LHCN-M2 (cell line): ENCODE data around the gene NAA40. TPM values are rescaled to one million over a fixed set of nuclear protein-coding genes. Genes with fewer than 3 reads are reported as not detected.
A peak's percentile ranks its signal among the peaks of the same experiment; 100 is the strongest.

Source experiments
- DNase-seq: peaks from one replicate; pipeline ENCODE4 v3.0.0-alpha.2; 2012; ENCODE audit warnings: low read depth
- total RNA-seq: library from RNA; depleted of rRNA; stranded (reverse); fragments of >200 nt; gene quantifications from 2 replicates; pipeline ENCODE4 v1.2.3, GENCODE V29; 2014

NAA40 gene
- total RNA-seq, 1 experiment from 2014 or later, result 17.6 TPM

- no peak for DNase-seq
These were observed 26.1 kb upstream of the NAA40 start for GRCh38 chr11:63912678-63913077.

- DNase-seq, result no peak
These were observed 24.7 kb upstream of the NAA40 start for GRCh38 chr11:63913866-63914830.

- no peak for DNase-seq
These were observed 23.7 kb upstream of the NAA40 start for GRCh38 chr11:63914896-63915691.

- DNase-seq, result peak; percentile 10
These were observed 22.6 kb upstream of the NAA40 start for GRCh38 chr11:63915961-63916836.

DNA sequence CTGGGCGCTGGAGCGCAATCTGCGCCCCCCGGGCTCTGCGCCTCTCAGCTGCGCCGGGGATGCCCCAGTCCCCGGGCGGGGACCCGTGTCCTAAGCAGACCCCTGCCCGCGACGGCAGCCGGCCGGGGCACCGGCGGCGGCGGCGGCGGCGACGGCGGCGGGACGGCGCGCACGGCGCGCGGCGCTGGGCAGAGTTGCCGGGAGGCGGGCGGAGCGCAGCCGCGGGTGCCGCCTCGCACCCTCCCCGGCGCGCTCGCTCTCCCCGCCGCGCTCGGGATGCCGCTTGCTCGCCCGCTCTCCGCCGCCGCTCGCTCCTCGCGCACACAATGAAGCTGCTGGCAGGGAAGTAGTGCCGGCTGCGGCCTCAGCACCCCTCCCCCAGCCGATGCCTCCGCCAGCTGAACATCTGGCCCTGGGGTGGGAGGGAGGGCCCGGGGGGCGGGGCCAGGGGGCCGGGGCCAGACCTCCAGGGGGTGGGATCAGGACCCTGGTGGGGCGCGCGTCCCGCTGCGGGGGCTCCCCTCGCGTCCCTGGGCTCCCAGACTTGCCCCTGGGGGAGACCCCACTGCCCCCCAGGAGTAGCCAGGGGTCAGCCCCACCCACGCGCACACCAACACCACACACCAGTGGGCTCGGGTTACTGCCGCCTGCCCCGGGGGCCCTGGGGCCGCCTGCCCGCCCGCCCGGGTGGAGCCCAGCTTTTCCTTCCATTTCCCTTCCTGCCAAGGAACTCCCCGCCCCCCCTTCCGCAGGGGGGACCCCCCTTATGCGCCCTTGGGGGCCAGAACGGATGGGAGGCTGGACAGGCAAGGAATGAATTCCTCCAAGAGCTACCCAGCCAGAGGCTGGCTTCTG is 21.7 kb upstream of the NAA40 start, which contains the start of gene RCOR2:
Gene RCOR2, minus strand, starts transcription at position 328 of the 855 bp plus-strand sequence. CDS start 708 bp downstream, outside the sequence.
- peak; percentile 66 for DNase-seq

DNA sequence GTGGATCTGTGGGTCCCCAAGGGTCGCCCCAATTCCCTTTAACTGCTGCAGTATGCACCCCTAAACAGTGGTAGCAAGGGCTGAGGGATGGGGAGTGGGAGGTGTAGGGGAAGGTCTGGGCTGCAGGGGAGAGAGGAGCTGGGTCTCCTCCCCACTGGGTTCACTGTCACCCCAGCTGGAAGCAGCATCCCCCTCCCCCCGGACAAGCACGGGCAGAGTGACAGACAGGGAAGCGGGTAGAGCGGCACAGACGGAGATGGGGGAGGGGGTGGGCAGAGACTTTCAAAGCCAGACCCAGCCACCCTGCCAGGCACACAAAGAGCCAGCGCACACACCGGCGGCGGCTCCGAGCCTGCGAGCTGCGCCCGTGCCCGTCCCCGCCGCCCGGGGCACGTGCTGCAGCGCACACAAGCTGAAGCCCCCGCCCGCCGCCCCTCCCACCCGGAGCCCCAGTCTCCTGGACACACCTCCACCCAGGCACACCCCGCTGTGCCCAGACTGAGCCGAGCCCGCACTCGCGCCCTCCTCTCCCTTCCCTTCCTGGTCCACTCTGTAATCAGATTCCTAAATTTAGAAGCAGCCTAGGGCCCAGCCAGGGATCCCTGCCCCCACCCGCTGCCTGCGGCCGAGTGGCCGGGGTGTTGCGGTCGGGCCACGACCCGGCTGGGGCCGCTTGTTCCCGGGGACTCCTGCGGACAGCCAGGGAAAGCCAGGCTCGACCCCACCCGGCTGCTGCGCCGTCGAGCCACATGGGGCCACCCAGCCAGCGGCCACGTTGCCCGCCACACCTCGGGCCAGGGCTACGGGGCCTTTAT is 20.9 kb upstream of the NAA40 start:
- DNase-seq, result no peak

DNA sequence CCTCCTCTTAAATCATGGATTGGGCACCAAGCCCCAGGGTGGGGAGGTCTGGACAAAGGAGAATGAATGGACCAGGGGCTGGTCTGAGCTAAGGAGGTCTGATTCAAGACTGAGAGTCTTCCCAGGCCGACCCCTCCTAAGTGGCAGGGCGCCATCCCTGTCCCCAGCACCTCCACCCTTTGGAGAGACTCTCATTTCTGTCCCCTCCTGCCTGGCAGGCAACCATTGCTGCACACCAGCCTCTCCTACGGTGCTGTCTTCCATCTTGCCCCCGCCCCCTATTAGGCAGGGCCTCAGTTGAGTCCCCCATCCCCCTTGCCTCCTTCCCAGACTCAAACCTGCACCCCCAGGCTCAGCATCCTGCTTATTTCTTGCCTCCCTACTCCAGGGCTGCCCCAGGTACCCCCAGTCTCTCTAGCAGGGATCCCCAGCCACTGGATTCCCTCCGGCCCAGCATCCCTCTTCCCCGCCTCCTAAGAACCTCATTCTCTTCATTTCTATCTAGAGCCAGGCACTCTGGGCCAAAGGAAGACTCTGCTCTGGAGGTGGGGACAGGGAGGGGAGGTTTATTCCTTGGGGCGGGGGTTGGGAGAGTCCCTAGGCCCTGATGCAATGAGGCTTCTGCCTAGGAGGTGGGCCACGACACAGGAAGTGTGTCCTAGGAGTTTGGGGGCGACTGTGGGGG is 20.2 kb upstream of the NAA40 start:
- no peak for DNase-seq

DNA sequence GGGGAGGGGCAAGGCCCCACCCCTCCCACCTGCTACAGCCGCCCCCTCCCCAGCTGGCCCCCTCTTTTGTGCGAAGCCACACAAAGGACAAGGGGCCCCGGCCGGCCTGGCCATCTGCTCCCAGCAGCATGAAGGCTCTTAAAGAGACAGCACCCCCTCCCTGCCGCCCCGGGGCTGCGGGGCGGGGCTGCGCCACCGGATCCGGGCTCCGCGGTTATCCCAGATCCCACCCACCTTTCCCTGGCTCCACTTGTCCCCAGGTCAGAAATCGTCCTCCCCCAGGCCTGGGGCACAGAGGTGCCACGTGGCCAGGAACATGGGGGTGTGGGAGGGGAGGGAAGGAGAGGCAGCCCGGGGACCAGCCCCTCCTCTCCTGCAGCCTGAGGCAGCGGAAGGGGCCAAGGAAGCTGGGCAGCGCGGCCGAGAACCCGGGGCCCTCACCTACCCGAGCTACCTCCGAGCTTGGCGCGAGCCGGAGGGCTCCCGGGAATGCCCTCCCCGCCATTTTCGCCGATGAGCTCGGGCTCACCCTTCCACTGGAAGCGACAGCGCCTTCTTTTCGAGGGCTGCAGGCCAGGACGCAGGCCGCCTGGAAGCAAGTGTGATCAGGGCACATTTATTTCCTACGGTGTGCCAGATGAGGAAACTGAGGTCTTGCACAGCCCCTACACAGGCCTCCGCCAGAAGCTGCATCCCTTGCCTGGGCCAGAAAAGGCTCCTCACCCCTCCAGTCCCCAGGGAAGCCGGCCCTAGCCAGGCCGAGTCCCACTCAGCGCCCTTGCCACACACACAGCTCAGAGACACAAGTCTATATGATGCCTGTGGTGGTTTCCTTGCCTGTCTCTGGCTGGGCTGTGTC is 19.3 kb upstream of the NAA40 start:
- DNase-seq, result no peak

- no peak for DNase-seq
These were observed 18.5 kb upstream of the NAA40 start for GRCh38 chr11:63920126-63920938.

DNA sequence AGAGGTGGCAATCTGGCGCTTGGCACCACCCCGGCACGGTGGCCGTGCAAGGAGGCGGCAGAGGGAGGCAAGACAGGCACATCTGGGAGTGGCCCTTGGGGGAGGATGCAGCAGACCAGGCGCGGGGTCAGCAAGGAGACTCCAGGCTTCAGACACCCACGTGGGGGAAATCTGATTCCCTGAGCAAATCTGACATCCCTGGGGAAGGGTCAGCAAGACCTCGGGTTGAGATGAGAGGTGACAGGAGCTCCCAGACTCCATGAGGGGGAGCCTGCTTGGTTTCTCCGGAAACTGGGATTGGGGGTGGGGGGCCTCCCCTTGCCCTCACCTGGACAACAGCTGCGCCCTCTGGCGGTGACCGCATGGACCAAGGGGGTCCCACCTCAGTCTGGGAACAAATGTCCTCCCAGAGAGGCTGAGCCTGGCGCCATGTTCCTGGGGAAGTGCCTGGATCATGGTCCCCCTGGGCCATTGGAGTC is 17.8 kb upstream of the NAA40 start:
- DNase-seq, result no peak

GRCh38 chr11:63922673-63923192 is 16.1 kb upstream of the NAA40 start:
- DNase-seq, result no peak

DNA sequence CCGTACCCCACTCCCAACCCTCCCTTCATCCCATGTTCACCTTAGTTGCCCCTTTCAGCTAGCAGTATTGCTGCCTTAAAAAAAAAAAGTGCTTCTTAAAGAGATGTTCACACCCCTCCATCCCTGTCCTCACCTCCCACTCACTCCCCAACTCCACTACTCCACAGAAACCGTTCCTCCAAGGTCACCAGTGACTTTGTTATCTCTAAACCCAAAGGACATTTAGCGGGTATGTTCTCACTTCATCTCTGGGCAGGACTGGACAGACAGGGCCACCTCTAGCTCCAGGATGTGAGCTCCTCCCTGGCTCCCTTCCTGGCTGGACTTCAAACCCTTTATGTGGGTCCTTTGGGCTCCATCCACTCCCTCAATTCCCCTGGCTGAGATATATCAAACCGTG is 15.5 kb upstream of the NAA40 start:
- DNase-seq, result no peak

DNA sequence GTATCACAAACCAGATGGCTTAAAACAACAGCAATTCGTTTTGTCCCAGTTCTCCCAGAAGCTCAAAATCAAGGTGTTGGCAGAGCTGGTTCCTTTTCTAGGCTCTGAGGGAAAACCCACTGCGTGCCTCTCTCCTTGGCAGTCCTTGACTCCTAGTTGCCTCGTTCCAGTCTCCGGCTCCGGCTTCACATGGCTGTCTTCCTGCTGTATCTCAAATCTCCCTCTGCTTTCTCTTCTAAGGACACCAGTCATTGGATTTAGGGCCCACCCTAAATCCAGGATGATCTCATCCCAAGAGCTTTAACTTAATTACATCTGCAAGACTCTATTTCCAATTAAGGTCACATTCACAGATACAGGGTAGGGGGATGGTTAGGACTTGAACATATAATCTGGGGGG is 9.2 kb upstream of the NAA40 start:
- no peak for DNase-seq

DNA sequence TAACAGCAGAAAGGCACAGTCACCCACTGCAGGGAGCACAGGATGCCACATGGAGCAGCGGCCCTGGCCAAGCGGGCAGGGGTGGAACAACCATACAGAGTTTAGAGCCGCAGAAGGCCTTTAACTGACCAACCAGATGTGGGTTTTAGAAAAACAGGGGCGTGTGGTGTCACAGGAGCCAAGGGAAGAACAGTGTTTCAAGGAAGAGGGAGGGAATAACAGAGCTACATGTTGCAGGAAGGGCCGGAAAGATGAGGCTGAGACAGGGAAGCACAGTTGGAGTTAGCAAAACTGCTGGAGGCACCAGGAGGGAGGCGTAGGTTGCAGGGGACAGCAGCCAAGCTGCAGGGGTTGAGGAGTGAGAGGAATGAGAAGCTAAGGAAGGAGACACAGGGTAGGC is 7.8 kb upstream of the NAA40 start:
- no peak for DNase-seq

DNA sequence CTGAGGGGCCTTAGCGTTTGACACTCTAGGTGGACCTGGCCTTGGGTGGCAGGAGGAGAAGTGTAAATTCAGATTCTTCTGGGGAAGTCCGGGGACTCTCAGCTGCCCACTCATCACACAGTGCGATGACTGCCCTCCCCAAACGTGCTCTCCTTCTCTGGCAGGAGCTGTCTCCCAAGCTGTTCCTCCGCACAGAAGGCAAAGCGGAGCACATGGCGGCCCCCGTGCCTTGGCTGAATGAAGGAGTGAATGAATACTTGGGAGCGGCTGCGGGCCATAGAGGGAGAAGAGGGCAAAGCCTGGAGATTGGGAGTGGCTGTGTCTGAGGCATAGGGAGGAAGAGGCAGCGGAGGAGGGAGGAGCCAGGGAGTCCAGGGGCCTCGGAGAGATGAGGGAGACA is 6.9 kb upstream of the NAA40 start:
- DNase-seq, result no peak

- DNase-seq, result no peak
These were observed 5.3 kb upstream of the NAA40 start for GRCh38 chr11:63933459-63933858.
